HepG2 (cell line): Measurements from ENCODE around the gene ESPN. TPM values are rescaled to one million over a fixed set of nuclear protein-coding genes. Genes with fewer than 3 reads are reported as not detected.

Experiments used
- CBX1 ChIP-seq: IDR thresholded peaks from one replicate; pipeline ENCODE4 v1.6.1; 2016; ENCODE audit warnings: antibody characterized with exemption, low read depth
- CCDC6 ChIP-seq: sonication (generic); formaldehyde crosslinking; IDR thresholded peaks from 2 replicates; pipeline ENCODE4 v1.8.1; 2022; ENCODE audit warnings: mild to moderate bottlenecking, missing genetic modification reagents, moderate library complexity
- CHD2 ChIP-seq: IDR thresholded peaks from 2 replicates; pipeline ENCODE4 v1.6.1; 2011; ENCODE audit warnings: low read depth, low read length, improper control_type of control experiment
- CREB1 ChIP-seq, 2 experiments: fragments of 450-650 bp in 1 of 2; IDR thresholded peaks; 2 replicates each; pipeline ENCODE4 v1.6.1; 2016 to 2017; ENCODE audit warnings: control low read depth in 1 of 2, mild to moderate bottlenecking in 1 of 2, missing compliant biosample characterization in 1 of 2, missing genetic modification characterization in 1 of 2
- HOXA3 ChIP-seq: sonication (generic); formaldehyde crosslinking; IDR thresholded peaks from 2 replicates; pipeline ENCODE4 v1.5.0; 2020; ENCODE audit warnings: missing genetic modification reagents
- JDP2 ChIP-seq: sonication (generic); formaldehyde crosslinking; IDR thresholded peaks from 2 replicates; pipeline ENCODE4 v1.8.1; 2022; ENCODE audit warnings: missing genetic modification reagents, borderline replicate concordance
- MLLT10 ChIP-seq: sonication (generic); formaldehyde crosslinking; IDR thresholded peaks from 2 replicates; pipeline ENCODE4 v1.4.0; 2020; ENCODE audit warnings: missing genetic modification reagents
- NFE2L1 ChIP-seq: sonication (generic); formaldehyde crosslinking; IDR thresholded peaks from 2 replicates; pipeline ENCODE4 v1.4.0; 2020; ENCODE audit warnings: missing genetic modification reagents, mild to moderate bottlenecking, borderline replicate concordance
- PHF21A ChIP-seq: sonication (generic); formaldehyde crosslinking; IDR thresholded peaks from 2 replicates; pipeline ENCODE4 v1.5.0; 2020; ENCODE audit warnings: mild to moderate bottlenecking, missing genetic modification reagents
- PTBP1 ChIP-seq: fragments of 200-400 bp; formaldehyde crosslinking; IDR thresholded peaks from 2 replicates; pipeline ENCODE4 v1.6.1; 2018; ENCODE audit warnings: low read length, low read depth; ENCODE audit not compliant: poor library complexity, severe bottlenecking
- RFX1 ChIP-seq: fragments of 450-650 bp; IDR thresholded peaks from 2 replicates; pipeline ENCODE4 v1.6.1; 2017
- SRSF4 ChIP-seq: fragments of 200-400 bp; formaldehyde crosslinking; IDR thresholded peaks from one replicate; pipeline ENCODE4 v1.6.1; 2018; ENCODE audit warnings: mild to moderate bottlenecking, low read depth, low read length, moderate library complexity; ENCODE audit not compliant: poor library complexity, severe bottlenecking
- ZBTB21 ChIP-seq: sonication (generic); formaldehyde crosslinking; IDR thresholded peaks from 2 replicates; pipeline ENCODE4 v1.4.0; 2020; ENCODE audit warnings: missing genetic modification reagents
- ZBTB7B ChIP-seq: sonication (generic); formaldehyde crosslinking; IDR thresholded peaks from 2 replicates; pipeline ENCODE4 v1.4.0; 2020; ENCODE audit warnings: missing genetic modification reagents
- ZKSCAN1 ChIP-seq: fragments of 150-350 bp; IDR thresholded peaks from 2 replicates; pipeline ENCODE4 v1.6.1; 2014; ENCODE audit warnings: low read length
- ZNF501 ChIP-seq: sonication (generic); formaldehyde crosslinking; IDR thresholded peaks from 2 replicates; pipeline ENCODE4 v1.5.1; 2020; ENCODE audit warnings: mild to moderate bottlenecking, moderate library complexity, missing genetic modification reagents
- ZNF552 ChIP-seq: sonication (generic); formaldehyde crosslinking; IDR thresholded peaks from 2 replicates; pipeline ENCODE4 v1.9.0; 2022; ENCODE audit warnings: missing genetic modification reagents, mild to moderate bottlenecking, borderline replicate concordance
- ZNF558 ChIP-seq: sonication (generic); formaldehyde crosslinking; IDR thresholded peaks from 2 replicates; pipeline ENCODE4 v1.9.0; 2022; ENCODE audit warnings: mild to moderate bottlenecking, missing genetic modification reagents, borderline replicate concordance
- ZNF660 ChIP-seq: sonication (generic); formaldehyde crosslinking; IDR thresholded peaks from 2 replicates; pipeline ENCODE4 v1.5.1; 2020; ENCODE audit warnings: mild to moderate bottlenecking, low read depth, missing genetic modification reagents, borderline replicate concordance
- ZNF777 ChIP-seq: sonication (generic); formaldehyde crosslinking; IDR thresholded peaks from 2 replicates; pipeline ENCODE4 v1.4.0; 2020; ENCODE audit warnings: missing genetic modification reagents
- polyA plus RNA-seq, 8 experiments: library from polyadenylated mRNA; depleted of rRNA in 3 of 8; stranded (reverse) in 7 of 8; unstranded in 1 of 8; fragments of >200 nt; fragmentation: Illumina TruSeq in 4 of 8; extraction: Trizol in 4 of 8; gene quantifications; 2 replicates each; pipeline versions ENCODE4 v1.2.1 to v1.2.3, GENCODE V29; 2011 to 2016; ENCODE audit warnings: low read depth in 4 of 8, missing spikeins in 1 of 8, mixed read lengths in 1 of 8; ENCODE audit not compliant: insufficient read depth in 1 of 8
- total RNA-seq, 5 experiments: library from RNA; depleted of rRNA; stranded (reverse); fragments of >200 nt; fragmentation: Illumina TruSeq; extraction: Trizol; gene quantifications; 2 replicates each; pipeline ENCODE4 v1.2.3, GENCODE V29; 2016; ENCODE audit warnings: low read depth in 1 of 5
- TF ChIP-seq, protein P1 (sequence below): sonication (generic); formaldehyde crosslinking; IDR thresholded peaks from 2 replicates; pipeline ENCODE4 v1.5.0; 2020; ENCODE audit warnings: mild to moderate bottlenecking, missing genetic modification reagents, borderline replicate concordance
- TF ChIP-seq, protein P2 (sequence below): IDR thresholded peaks from 2 replicates; pipeline ENCODE4 v1.6.1; 2016
- TF ChIP-seq, protein P3 (sequence below): sonication (generic); formaldehyde crosslinking; conservative IDR thresholded peaks from 2 replicates; pipeline ENCODE4 v1.8.0; 2022; ENCODE audit warnings: low read depth, missing genetic modification reagents
- TF ChIP-seq, protein P4 (sequence below): sonication (generic); formaldehyde crosslinking; IDR thresholded peaks from 2 replicates; pipeline ENCODE4 v1.8.0; 2022; ENCODE audit warnings: mild to moderate bottlenecking, missing genetic modification reagents, borderline replicate concordance

ESPN gene
- total and polyA plus RNA-seq, 2 of the 13 experiments (the other 11 are each of a cell fraction or from before 2014, with no cell fraction given): 48.6 to 54.2 TPM

DNA sequence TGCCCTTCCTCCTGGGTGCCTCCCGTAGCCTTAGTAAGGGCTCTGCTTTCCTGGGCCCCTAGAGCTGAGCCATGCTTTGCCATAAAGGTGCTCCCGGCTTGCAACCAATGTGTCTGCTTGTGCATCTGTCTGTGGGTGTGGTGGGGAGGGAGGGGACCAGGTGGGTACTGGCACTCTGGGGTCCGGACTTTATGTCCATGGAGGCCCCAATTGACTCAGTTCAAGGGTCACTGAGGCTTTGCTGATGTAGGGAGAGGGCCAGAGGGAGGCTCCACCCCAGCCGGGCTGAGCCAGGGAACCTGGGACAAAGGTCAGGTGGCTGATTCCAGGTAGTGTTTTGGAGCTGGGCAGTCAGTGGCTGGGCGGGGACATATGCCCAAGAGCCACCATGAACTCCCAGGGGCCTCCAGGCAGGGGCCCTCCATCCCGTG, 26.4 kb downstream of the ESPN start (continued):
- TF ChIP-seq, protein P1, sequence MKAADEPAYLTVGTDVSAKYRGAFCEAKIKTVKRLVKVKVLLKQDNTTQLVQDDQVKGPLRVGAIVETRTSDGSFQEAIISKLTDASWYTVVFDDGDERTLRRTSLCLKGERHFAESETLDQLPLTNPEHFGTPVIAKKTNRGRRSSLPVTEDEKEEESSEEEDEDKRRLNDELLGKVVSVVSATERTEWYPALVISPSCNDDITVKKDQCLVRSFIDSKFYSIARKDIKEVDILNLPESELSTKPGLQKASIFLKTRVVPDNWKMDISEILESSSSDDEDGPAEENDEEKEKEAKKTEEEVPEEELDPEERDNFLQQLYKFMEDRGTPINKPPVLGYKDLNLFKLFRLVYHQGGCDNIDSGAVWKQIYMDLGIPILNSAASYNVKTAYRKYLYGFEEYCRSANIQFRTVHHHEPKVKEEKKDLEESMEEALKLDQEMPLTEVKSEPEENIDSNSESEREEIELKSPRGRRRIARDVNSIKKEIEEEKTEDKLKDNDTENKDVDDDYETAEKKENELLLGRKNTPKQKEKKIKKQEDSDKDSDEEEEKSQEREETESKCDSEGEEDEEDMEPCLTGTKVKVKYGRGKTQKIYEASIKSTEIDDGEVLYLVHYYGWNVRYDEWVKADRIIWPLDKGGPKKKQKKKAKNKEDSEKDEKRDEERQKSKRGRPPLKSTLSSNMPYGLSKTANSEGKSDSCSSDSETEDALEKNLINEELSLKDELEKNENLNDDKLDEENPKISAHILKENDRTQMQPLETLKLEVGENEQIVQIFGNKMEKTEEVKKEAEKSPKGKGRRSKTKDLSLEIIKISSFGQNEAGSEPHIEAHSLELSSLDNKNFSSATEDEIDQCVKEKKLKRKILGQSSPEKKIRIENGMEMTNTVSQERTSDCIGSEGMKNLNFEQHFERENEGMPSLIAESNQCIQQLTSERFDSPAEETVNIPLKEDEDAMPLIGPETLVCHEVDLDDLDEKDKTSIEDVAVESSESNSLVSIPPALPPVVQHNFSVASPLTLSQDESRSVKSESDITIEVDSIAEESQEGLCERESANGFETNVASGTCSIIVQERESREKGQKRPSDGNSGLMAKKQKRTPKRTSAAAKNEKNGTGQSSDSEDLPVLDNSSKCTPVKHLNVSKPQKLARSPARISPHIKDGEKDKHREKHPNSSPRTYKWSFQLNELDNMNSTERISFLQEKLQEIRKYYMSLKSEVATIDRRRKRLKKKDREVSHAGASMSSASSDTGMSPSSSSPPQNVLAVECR (CRISPR knock-in tag): peak; percentile 78; the same call in 1 of the 2 replicates
- TF ChIP-seq ZNF777 (CRISPR knock-in tag): 0 out of 2 replicates have a peak, but pooled peaks have one; percentile 34
- TF ChIP-seq ZNF552 (CRISPR knock-in tag): no peak
- peak; percentile 96 for TF ChIP-seq PHF21A (CRISPR knock-in tag)
- TF ChIP-seq CHD2: no peak
- no peak for TF ChIP-seq ZBTB21 (CRISPR knock-in tag)
- TF ChIP-seq SRSF4: no peak
- TF ChIP-seq MLLT10: no peak
- peak; percentile 94 for TF ChIP-seq ZBTB7B
- no peak for TF ChIP-seq NFE2L1 (CRISPR knock-in tag)
- TF ChIP-seq HOXA3 (CRISPR knock-in tag): peak; percentile 85
- TF ChIP-seq RFX1: no peak
- TF ChIP-seq ZNF558 (CRISPR knock-in tag): no peak
- TF ChIP-seq JDP2 (CRISPR knock-in tag): no peak; the same call in 1 of the 2 replicates
- TF ChIP-seq CBX1: no peak
- no peak for TF ChIP-seq CREB1 (IDR thresholded peaks at IDR 0.05)
- no peak for TF ChIP-seq CREB1 (CRISPR knock-in tag; IDR thresholded peaks at IDR 0.05)
- no peak for TF ChIP-seq ZKSCAN1
- TF ChIP-seq, protein P2, sequence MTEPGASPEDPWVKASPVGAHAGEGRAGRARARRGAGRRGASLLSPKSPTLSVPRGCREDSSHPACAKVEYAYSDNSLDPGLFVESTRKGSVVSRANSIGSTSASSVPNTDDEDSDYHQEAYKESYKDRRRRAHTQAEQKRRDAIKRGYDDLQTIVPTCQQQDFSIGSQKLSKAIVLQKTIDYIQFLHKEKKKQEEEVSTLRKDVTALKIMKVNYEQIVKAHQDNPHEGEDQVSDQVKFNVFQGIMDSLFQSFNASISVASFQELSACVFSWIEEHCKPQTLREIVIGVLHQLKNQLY: peak; percentile 36; the same call in 1 of the 2 replicates
- no peak for TF ChIP-seq ZNF501
- TF ChIP-seq ZNF660 (CRISPR knock-in tag): no peak
- TF ChIP-seq, protein P3, sequence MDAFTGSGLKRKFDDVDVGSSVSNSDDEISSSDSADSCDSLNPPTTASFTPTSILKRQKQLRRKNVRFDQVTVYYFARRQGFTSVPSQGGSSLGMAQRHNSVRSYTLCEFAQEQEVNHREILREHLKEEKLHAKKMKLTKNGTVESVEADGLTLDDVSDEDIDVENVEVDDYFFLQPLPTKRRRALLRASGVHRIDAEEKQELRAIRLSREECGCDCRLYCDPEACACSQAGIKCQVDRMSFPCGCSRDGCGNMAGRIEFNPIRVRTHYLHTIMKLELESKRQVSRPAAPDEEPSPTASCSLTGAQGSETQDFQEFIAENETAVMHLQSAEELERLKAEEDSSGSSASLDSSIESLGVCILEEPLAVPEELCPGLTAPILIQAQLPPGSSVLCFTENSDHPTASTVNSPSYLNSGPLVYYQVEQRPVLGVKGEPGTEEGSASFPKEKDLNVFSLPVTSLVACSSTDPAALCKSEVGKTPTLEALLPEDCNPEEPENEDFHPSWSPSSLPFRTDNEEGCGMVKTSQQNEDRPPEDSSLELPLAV (CRISPR knock-in tag): no peak
- no peak for TF ChIP-seq PTBP1
- TF ChIP-seq, protein P4, sequence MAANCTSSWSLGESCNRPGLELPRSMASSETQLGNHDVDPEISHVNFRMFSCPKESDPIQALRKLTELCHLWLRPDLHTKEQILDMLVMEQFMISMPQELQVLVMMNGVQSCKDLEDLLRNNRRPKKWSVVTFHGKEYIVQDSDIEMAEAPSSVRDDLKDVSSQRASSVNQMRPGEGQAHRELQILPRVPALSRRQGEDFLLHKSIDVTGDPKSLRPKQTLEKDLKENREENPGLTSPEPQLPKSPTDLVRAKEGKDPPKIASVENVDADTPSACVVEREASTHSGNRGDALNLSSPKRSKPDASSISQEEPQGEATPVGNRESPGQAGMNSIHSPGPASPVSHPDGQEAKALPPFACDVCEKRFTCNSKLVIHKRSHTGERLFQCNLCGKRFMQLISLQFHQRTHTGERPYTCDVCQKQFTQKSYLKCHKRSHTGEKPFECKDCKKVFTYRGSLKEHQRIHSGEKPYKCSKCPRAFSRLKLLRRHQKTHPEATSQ: no peak
- TF ChIP-seq CCDC6: 0 out of 2 replicates have a peak, but pooled peaks have one; percentile 30
